Muscle layer of colon (tissue), 2 donors: ENCODE measurements around the gene BTBD9.
A peak's percentile ranks its signal among the peaks of the same experiment; 100 is the strongest.

Experiments used
- H3K27ac ChIP-seq: one replicate; pipeline ENCODE4 v1.7.0; 2013; ENCODE audit warnings: low read depth, mild to moderate bottlenecking, low read length, moderate library complexity
- H3K27me3 ChIP-seq, 2 donors: one replicate each; pipeline ENCODE4 v1.7.0; 2013; ENCODE audit warnings: low read length in 2 of 2, mild to moderate bottlenecking in 2 of 2; ENCODE audit not compliant: insufficient read depth in 2 of 2, control insufficient read depth in 1 of 2
- H3K36me3 ChIP-seq: one replicate; pipeline ENCODE4 v1.7.0; 2013; ENCODE audit warnings: mild to moderate bottlenecking, low read length; ENCODE audit not compliant: insufficient read depth
- H3K4me1 ChIP-seq: one replicate; pipeline ENCODE4 v1.7.0; 2013; ENCODE audit warnings: mild to moderate bottlenecking, low read length; ENCODE audit not compliant: insufficient read depth
- H3K4me3 ChIP-seq, 2 donors: one replicate each; pipeline ENCODE4 v1.7.0; 2013; ENCODE audit warnings: low read length in 2 of 2, low read depth in 1 of 2, mild to moderate bottlenecking in 1 of 2, moderate library complexity in 1 of 2
- H3K9ac ChIP-seq: one replicate; pipeline ENCODE4 v1.7.0; 2013; ENCODE audit warnings: low read length
- H3K9me3 ChIP-seq: one replicate; pipeline ENCODE4 v1.7.0; 2013; ENCODE audit warnings: mild to moderate bottlenecking, low read length
- donor health status: abdominal sarcoma.
- donor health status: Adenocarcinoma of cecum.

The BTBD9 gene

DNA sequence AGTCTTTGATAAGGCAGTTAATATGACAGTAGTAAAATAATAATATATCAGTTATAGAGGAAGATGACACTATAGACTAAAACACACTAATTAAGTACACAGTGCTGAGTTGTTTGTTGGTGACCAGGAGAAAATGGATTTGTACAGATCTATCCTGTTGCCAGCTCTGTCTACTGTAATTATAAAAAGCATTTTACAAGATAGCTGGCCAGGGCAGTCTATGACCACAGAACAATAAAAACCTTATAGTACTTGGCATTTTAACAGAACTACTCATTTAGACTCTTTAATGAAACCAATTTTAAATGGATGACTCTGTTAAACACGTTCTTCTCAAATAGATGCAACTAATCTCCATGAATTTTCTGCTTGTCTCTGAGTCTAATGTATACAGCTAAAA, 367.5 kb downstream of the BTBD9 start:
- Histone ChIP-seq H3K27ac (no peak overlapping the region), H3K36me3 (no peaks in the 10 kb centered on the region), H3K27me3 (no peaks in the 10 kb centered on the region), H3K4me3 (no peak overlapping the region), H3K9me3 (no peaks in the 10 kb centered on the region), H3K4me1 (no peaks in the 10 kb centered on the region), H3K9ac (no peak overlapping the region)

DNA sequence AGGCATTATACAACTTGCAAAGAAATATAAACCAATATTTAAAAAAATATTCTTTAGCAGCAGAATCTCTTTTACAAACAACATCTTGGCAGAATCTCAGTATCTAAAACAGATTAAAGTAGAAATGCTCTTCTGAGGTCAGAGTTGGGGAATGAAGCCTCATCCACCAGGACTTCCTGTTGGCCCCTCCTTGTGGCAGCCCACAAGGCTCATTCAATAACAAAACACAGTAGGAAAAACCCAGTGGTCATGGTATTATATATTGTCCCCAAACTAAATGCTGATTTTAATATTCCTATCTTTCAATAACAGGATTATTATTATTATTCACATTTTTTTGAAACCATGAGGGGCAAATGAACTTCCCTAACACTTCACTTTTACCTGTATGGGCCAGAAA, 368.6 kb downstream of the BTBD9 start:
- Histone ChIP-seq H3K4me1 (no peaks in the 10 kb centered on the region), H3K4me3 (no peak overlapping the region), H3K9me3 (no peaks in the 10 kb centered on the region), H3K9ac (no peak overlapping the region), H3K27me3 (no peaks in the 10 kb centered on the region), H3K36me3 (no peaks in the 10 kb centered on the region), H3K27ac (no peak overlapping the region)

DNA sequence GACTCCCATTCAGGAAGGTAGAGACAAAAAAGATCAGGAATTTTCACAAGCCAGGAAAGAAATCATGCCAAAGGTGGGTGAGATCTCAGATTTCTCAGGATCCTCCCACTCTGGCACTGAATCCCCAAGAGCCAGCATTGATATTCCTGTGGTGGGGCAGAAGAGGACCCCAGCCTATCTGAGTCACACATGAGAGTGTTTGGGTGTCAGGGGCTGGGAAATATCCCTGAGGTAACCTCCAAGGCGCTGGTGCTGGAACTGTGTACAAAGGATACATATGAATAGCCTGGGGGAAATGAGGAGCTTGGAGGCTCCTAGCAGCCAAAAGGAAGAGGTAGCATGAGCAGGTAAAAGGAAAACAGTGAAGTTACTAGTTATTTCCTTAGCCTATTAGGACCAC, 369.4 kb downstream of the BTBD9 start:
- Histone ChIP-seq H3K4me1 (no peaks in the 10 kb centered on the region), H3K9ac (no peak overlapping the region), H3K27ac (no peak overlapping the region), H3K27me3 (no peaks in the 10 kb centered on the region), H3K36me3 (no peaks in the 10 kb centered on the region), H3K9me3 (no peaks in the 10 kb centered on the region), H3K4me3 (no peak overlapping the region)

DNA sequence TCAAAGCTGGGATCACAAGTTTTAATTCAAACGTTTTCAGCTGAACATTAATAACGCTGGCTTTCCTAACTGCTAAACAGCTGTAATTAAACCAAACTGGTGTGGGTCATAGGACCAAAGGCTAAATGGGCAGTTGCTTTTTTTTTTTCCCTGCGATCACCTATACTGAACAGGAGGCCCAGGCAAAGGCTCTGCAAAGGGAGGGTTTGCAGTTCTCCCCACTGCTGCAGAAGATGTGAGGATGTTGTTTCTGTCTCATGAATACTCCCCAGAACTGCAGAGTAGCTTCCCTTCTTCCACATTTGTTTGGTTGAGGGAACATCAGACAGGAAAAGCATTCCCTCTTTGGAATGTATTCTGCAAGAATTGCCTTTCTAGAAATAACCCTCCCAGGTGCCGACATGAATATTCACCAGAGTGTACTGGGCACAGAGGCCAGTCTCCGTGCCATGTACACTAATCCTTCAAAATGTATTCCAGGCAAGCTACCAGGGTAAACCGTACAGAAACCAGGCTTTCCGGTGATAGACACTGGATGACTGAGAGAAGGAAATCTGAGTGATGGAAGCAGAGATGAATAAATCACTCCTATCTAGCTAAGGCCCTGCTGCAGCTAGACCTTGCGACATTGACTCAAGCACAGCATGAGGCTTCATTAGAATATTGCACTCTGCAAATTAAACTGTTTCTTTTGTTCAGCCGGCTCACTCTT, 370.1 kb downstream of the BTBD9 start:
- Histone ChIP-seq H3K4me3 (no peak overlapping the region), H3K9me3 (no peaks in the 10 kb centered on the region), H3K4me1 (no peaks in the 10 kb centered on the region), H3K27ac (no peak overlapping the region), H3K36me3 (no peaks in the 10 kb centered on the region), H3K27me3 (no peaks in the 10 kb centered on the region), H3K9ac (no peak overlapping the region)

DNA sequence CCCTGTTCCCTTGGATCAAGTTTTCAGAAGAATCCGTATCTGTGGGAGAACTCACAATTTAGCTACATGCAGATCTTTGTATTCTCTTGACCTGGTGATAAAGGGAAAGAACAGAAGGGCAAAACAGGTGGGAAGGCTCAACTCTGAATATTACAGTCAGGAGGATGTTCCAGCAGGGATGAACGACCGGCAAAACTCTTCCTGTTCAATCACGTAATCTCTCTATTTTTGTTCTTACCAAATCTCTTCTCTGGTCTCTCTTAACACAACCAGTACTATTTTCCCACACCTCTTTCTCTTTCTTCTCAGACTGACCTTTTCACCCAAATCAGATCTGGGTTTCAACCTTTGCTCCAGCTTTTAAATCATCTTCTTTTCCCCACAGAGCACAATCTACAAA, 371.4 kb downstream of the BTBD9 start:
- Histone ChIP-seq H3K27me3 (no peaks in the 10 kb centered on the region), H3K9me3 (no peaks in the 10 kb centered on the region), H3K4me3 (no peak overlapping the region), H3K27ac (no peak overlapping the region), H3K36me3 (no peaks in the 10 kb centered on the region), H3K4me1 (no peaks in the 10 kb centered on the region), H3K9ac (no peak overlapping the region)

DNA sequence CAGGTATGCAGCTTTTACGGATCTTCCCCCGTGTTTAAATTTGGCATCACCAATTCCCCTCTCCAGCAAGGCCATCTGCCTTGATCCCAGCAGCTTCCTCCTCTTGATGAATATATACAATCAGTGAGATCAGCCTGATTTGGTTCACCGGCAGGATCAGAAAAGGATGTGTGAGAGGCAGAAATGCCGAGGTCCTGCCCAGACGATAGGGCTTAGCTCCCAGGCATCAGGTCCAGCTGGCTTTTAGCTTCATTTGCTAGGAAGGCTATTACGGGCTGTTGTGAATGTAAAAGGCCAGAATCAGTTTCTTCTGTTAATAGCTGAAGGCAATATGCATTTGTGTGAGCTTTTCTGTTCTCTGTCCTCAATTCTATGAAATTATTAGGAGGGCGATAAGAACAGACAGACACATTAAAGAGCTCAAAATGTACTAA, 372.8 kb downstream of the BTBD9 start:
- Histone ChIP-seq H3K27me3 (no peaks in the 10 kb centered on the region), H3K9me3 (no peaks in the 10 kb centered on the region), H3K27ac (no peak overlapping the region), H3K4me3 (no peak overlapping the region), H3K9ac (no peak overlapping the region), H3K4me1 (peaks cover 6% of the 10 kb centered on the region), H3K36me3 (no peaks in the 10 kb centered on the region)

DNA sequence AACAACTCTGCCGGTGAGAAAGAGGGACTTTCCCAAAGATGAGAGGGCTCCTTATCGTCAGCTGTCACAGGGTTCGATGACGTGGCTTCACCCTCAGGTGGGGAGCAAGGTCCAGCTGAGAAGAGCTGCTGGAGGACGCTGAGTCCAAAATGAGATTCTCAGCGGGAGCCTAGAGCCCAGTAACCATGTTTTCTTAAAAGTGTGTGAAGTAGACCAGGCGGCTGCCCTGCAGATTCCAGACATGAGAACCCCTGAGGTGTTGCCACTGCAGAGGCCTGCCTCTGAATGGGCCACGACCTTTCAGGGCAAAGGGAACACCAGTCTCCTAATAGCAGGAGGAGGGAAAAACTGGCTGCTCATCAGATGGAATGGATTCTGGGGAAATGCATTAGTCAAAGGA, 375.1 kb downstream of the BTBD9 start:
- no peaks in the 10 kb centered on the region for H3K9me3 ChIP-seq
- H3K27ac ChIP-seq: no peak overlapping the region
- H3K4me1 ChIP-seq: peaks cover 11% of the 10 kb centered on the region

DNA sequence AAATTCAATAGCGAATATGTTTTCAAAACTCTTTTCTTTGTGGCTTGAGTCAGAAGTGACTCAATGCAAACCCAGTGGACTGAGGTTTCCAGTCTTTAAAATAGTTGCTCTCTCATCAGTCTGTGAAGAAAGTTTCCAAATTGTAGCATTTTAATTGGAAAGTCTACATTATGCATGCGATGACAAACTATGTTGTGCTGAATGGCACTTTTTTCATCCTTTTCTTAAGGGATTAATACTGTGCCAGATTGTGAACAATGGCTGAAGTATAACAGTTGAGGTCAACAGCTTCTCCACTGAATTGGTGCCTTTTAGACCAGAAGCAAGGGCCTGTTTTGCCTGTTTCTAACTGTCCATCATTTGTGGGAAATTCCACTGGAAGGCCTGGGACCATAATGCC, 377.1 kb downstream of the BTBD9 start:
- Histone ChIP-seq H3K9ac (no peak overlapping the region), H3K27ac (no peak overlapping the region), H3K36me3 (no peaks in the 10 kb centered on the region), H3K9me3 (no peaks in the 10 kb centered on the region), H3K27me3 (no peaks in the 10 kb centered on the region), H3K4me1 (peaks cover 11% of the 10 kb centered on the region), H3K4me3 (no peak overlapping the region)

More for the DNA sequence above, 375.1 kb downstream of the BTBD9 start:
- Histone ChIP-seq H3K4me3 (no peak overlapping the region), H3K9ac (no peak overlapping the region), H3K36me3 (no peaks in the 10 kb centered on the region), H3K27me3 (no peaks in the 10 kb centered on the region)

DNA sequence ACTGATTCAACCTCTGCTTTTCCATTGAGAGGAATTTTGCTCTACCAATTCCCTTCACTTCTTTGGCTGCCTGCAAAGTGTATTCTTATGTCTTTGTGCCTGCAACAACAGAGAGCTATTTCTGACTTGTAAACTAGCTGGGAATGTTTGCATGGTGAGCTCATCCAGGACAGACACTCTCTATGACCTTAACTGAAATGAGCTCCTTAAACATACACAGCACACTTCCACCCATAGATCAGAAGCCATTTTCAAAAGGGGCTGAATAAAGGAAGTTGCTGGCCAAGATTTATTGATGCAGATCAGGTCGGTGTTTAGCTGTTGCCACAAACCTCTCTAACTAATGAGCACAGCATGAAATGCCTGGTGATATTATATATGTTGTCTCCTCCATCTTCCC, 377.7 kb downstream of the BTBD9 start:
- Histone ChIP-seq H3K4me3 (peak overlapping the region in 1 of 2 donors; percentile 30), H3K4me1 (peaks cover 11% of the 10 kb centered on the region), H3K27me3 (no peaks in the 10 kb centered on the region), H3K27ac (no peak overlapping the region), H3K9ac (no peak overlapping the region), H3K36me3 (no peaks in the 10 kb centered on the region), H3K9me3 (no peaks in the 10 kb centered on the region)

DNA sequence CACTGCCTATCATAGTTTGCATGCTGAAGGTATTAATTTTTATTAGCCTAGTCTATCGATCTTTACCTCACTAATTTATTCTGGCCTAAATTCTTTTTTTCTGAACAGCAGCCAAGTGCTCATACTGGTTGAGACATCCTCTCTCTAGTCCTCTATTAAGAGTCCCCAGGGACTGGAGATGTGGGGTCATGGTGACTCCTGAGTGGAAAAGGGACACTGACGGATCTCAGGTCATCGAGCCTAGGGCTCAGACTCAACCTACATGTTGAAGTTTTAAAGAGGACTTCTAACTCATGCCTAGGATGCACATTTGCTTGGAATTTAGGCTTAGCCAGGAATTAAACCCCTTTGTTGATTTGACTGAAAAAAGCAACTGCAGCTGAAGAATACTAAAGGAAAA, 378.1 kb downstream of the BTBD9 start:
- H3K36me3 ChIP-seq: no peaks in the 10 kb centered on the region
- no peak overlapping the region for H3K9ac ChIP-seq
- no peaks in the 10 kb centered on the region for H3K9me3 ChIP-seq
- no peaks in the 10 kb centered on the region for H3K27me3 ChIP-seq
- peak overlapping the region in 1 of 2 donors; percentile 30 for H3K4me3 ChIP-seq
- H3K4me1 ChIP-seq: peaks cover 11% of the 10 kb centered on the region
- no peak overlapping the region for H3K27ac ChIP-seq

DNA sequence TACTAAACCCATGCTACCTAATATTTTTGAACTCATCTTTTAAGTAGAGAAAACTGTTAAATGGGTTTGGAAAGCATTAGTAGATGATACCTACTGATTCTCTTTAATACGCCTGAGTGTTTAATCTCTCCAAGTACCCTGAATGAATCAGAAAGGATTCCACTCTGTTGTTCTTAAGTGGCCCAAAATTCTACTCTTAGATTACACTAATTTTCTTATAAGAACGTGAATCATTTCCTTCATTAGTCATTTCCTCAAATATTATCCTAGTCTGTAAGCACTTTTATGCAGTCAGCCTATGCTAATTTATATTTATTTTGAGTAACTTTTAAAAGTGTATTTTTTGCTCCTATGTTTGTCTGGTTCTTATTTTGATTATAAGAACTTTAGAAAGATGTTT, 380.0 kb downstream of the BTBD9 start:
- Histone ChIP-seq H3K27ac (no peak overlapping the region), H3K36me3 (no peaks in the 10 kb centered on the region), H3K4me1 (peaks cover 11% of the 10 kb centered on the region), H3K4me3 (no peak overlapping the region), H3K27me3 (no peaks in the 10 kb centered on the region), H3K9me3 (no peaks in the 10 kb centered on the region), H3K9ac (no peak overlapping the region)

DNA sequence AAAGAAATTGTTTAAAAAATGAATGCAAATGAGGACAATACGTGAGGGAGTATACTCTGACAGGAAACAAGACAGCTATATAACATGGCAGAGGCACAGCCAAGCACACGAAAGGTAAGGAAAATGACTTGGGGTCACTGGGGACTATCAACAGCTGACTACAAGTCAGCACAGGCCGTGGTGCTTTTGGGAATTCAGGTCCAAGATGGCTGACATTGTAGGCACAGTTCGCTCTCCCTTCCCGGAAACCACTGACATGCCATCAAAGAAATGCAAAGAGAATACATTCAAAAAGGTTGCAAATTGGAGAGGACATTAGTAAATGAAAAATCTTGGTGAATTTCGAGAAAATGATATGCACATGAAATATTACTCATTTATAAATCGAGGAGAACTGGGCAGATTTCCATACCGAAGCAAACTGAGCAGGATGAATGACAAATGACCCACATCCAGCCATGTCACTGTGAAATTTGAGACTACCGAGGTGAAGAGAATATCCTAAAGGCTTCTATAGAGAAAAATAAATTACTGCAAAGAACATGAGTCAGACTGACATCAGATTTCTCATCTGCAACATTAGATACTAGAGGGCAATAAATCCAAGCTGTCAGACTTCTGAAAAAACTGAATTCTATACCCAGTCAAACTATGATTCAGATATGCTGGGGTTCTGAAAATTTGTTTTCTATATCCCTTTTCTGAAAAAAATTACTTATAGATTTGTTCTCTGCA, 391.1 kb downstream of the BTBD9 start:
- Histone ChIP-seq H3K9ac (no peak overlapping the region), H3K4me3 (no peak overlapping the region), H3K27me3 (no peaks in the 10 kb centered on the region), H3K27ac (no peak overlapping the region), H3K9me3 (no peaks in the 10 kb centered on the region), H3K4me1 (no peaks in the 10 kb centered on the region), H3K36me3 (no peaks in the 10 kb centered on the region)
